ENCODE data around the gene ELFN2. TPM values are rescaled to one million over a fixed set of nuclear protein-coding genes. Genes with fewer than 3 reads are reported as not detected.

ELFN2 gene
- total and polyA plus RNA-seq, 2 donors (not counting 3 experiments of a cell fraction or from before 2014, with no cell fraction given) = 0.41 to 1.3 TPM

- Histone ChIP-seq H4K20me1 (replicated peaks; ENCODE audit: control insufficient read depth, extremely low read depth, insufficient read depth, low read length) (no peaks in the 10 kb centered on the region), H2AFZ (ENCODE audit: low read depth, low read length) (no peak overlapping the region), H3K36me3 (ENCODE audit: control insufficient read depth in 2 of 2, extremely low read depth in 1 of 2, insufficient read depth in 2 of 2, low read length in 2 of 2) (no peaks in the 10 kb centered on the region), H3K27me3 (ENCODE audit: control insufficient read depth in 2 of 2, insufficient read depth in 2 of 2, low read length in 2 of 2) (no peaks in the 10 kb centered on the region), H3K4me2 (ENCODE audit: insufficient read depth, low read length) (no peak overlapping the region), H3K27ac (ENCODE audit: insufficient read depth, low read depth, low read length) (no peak overlapping the region), H3K9me3 (replicated peaks; ENCODE audit: control insufficient read depth, insufficient read depth, low read length) (no peaks in the 10 kb centered on the region), H3K4me1 (ENCODE audit: control insufficient read depth, extremely low read depth, insufficient read depth, low read length) (no peaks in the 10 kb centered on the region), H3K9me1 (replicated peaks; ENCODE audit: control insufficient read depth, extremely low read depth, insufficient read depth, low read length) (no peaks in the 10 kb centered on the region), H3K4me3 (replicated peaks in 1 of 3; ENCODE audit: insufficient read depth in 1 of 3, low read depth in 1 of 3, low read length in 3 of 3) (no peak overlapping the region), H3K79me2 (ENCODE audit: control insufficient read depth, insufficient read depth, low read length) (no peaks in the 10 kb centered on the region), H3K9ac (replicated peaks; ENCODE audit: extremely low read depth, insufficient read depth, low read length) (no peak overlapping the region)
- dilution Hi-C loops (cut with MboI; ENCODE audit: extremely low pct_ligation_motif_present, low sequenced_read_pairs) = no loop called here
- DNase-seq (ENCODE audit: low read depth, low spot score) (no peak), FAIRE-seq (no peak)
- ChIA-PET CTCF (interaction anchor here (1.3 kb wide), 1 partner anchor 80 kb away, joined by 3 read pairs; no protein-coding TSS in a partner anchor), POLR2A (no interaction called here)
- intact Hi-C loops (cut with micrococcal nuclease) = no loop called here
- no peak for TF ChIP-seq POLR2A (IDR thresholded peaks at IDR 0.05; ENCODE audit: low read depth, low read length)
- TF ChIP-seq FOS (IDR thresholded peaks at IDR 0.05; ENCODE audit: borderline replicate concordance, insufficient read depth, low read length) = no peak
- no peak for TF ChIP-seq JUN (IDR thresholded peaks at IDR 0.05; ENCODE audit: borderline replicate concordance, insufficient read depth, insufficient read length, low read depth)
- no peak for TF ChIP-seq POLR2AphosphoS5 (IDR thresholded peaks at IDR 0.05; ENCODE audit: insufficient read depth, low read depth, low read length)
- no peak for TF ChIP-seq GATA2 (IDR thresholded peaks at IDR 0.05; ENCODE audit: insufficient read depth, insufficient read length, low read depth, low read length)
- no peak for TF ChIP-seq EZH2 (IDR thresholded peaks at IDR 0.05; ENCODE audit: borderline replicate concordance, low read depth, low read length, severe bottlenecking)
- TF ChIP-seq CTCF (IDR thresholded peaks at IDR 0.05; ENCODE audit: extremely low read depth in 1 of 2, insufficient read depth in 1 of 2, low read depth in 1 of 2, low read length in 2 of 2) = no peak
- TF ChIP-seq MYC (IDR thresholded peaks at IDR 0.05; ENCODE audit: low read depth, low read length) = no peak
- no TSS peak for BruUV-seq (replicated peaks)
These were observed 30.1 kb downstream of the ELFN2 start for GRCh38 chr22:37397226-37397625.

Data from endothelial cell of umbilical vein (primary cell).